ENCODE data around the gene TMEM175.

- no peak for TF ChIP-seq SRF (IDR thresholded peaks at IDR 0.05; ENCODE audit: low read depth, low read length)
- no peak for TF ChIP-seq HDAC6 (IDR thresholded peaks at IDR 0.05; ENCODE audit: low read depth, low read length)
- TF ChIP-seq BRCA1 (IDR thresholded peaks at IDR 0.05; ENCODE audit: low read depth, low read length): no peak
- no peak for TF ChIP-seq RAD21 (IDR thresholded peaks at IDR 0.05 in 1 of 2, conservative IDR thresholded peaks at IDR 0.05 in 1 of 2; ENCODE audit: low read depth in 2 of 2, low read length in 2 of 2)
- no peak for TF ChIP-seq MAFK (IDR thresholded peaks at IDR 0.05; ENCODE audit: low read depth, low read length)
- TF ChIP-seq GABPA (IDR thresholded peaks at IDR 0.05; ENCODE audit: borderline replicate concordance, insufficient read depth, low read length): no peak
- TF ChIP-seq EZH2 (IDR thresholded peaks at IDR 0.05; ENCODE audit: low read depth, low read length, severe bottlenecking): no peak
Observed at GRCh38 chr4:889516-889915, 42.7 kb upstream of the TMEM175 start.
